Tibial nerve (tissue), 4 donors: Measurements from ENCODE around the gene DENND4B.

ENCODE experiments used
- EP300 ChIP-seq, 2 donors: sonication (generic); formaldehyde crosslinking; IDR thresholded peaks; one replicate each; pipeline ENCODE4 v1.6.1; 2017; ENCODE audit warnings: antibody characterized with exemption in 2 of 2, mild to moderate bottlenecking in 1 of 2
- POLR2A ChIP-seq, 2 donors: fragments of 450-650 bp; IDR thresholded peaks; one replicate each; pipeline ENCODE4 v1.6.1; 2017; ENCODE audit warnings: antibody characterized with exemption in 2 of 2, mild to moderate bottlenecking in 2 of 2, moderate library complexity in 2 of 2
- TF ChIP-seq, protein P1 (sequence below), 5 experiments: fragments of 200-600 bp in 3 of 5; fragments of 450-650 bp in 2 of 5; sonication (generic) in 3 of 5; IDR thresholded peaks; one replicate each; pipeline ENCODE4 v1.5.1; 2016 to 2019; ENCODE audit warnings: antibody characterized with exemption in 5 of 5, mild to moderate bottlenecking in 3 of 5, moderate library complexity in 2 of 5

DNA sequence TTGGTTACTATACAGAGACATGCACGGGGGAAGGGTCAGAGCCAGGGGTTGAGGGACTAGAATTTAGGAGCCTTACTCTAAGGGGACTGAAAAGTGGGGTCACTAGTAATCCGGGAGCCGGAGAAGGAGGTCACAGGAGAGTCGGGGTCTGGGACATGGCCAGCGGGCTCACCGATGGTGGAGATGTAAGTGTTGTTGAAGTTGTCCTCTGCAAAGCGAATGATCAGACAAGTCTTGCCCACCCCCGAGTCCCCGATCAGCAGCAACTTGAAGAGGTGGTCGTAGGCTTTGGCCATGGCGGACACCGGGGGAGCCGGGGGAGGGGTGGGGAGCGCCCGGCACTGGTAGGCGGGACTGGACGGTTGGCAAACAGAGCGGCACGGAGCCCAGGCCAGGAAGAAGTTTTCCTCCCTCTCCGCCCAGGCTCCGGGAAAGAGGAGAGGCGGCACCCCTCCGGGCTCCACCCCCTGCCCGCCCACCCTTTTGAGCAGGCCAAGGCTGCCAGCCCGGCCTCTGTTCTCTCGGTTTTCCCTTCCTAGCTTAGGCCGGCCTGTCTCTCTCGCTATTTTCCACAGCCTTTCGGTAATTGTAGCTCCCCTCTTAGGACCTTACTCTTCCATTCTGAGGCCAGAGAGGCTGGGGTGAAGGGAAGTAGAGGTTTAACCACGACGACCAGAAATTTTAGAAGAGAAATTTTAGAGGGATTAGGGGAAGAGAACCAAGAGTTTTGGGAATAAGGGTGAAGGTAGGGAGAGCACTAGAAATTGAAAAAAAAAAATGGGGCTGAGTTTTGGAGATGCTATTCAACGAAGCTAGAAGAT, 39.6 kb upstream of the DENND4B start, which contains the start of gene RAB13:
- TF ChIP-seq POLR2A (IDR thresholded peaks at IDR 0.05), result peak in 1 of 2 donors; percentile 32
- peak in 1 of 2 donors; percentile 57 for TF ChIP-seq EP300 (IDR thresholded peaks at IDR 0.05)
- TF ChIP-seq, protein P1, sequence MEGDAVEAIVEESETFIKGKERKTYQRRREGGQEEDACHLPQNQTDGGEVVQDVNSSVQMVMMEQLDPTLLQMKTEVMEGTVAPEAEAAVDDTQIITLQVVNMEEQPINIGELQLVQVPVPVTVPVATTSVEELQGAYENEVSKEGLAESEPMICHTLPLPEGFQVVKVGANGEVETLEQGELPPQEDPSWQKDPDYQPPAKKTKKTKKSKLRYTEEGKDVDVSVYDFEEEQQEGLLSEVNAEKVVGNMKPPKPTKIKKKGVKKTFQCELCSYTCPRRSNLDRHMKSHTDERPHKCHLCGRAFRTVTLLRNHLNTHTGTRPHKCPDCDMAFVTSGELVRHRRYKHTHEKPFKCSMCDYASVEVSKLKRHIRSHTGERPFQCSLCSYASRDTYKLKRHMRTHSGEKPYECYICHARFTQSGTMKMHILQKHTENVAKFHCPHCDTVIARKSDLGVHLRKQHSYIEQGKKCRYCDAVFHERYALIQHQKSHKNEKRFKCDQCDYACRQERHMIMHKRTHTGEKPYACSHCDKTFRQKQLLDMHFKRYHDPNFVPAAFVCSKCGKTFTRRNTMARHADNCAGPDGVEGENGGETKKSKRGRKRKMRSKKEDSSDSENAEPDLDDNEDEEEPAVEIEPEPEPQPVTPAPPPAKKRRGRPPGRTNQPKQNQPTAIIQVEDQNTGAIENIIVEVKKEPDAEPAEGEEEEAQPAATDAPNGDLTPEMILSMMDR (IDR thresholded peaks at IDR 0.05), result no peak
